Parathyroid adenoma (tissue), 2 donors: ENCODE measurements around the gene AATF.
A peak's percentile ranks its signal among the peaks of the same experiment; 100 is the strongest.

Experiments
- H2AFZ ChIP-seq: fragments of 300-600 bp; sonication (generic); one replicate; pipeline ENCODE4 v1.7.0; 2017; ENCODE audit warnings: antibody characterized with exemption, mild to moderate bottlenecking
- H3K27ac ChIP-seq: fragments of 300-600 bp; sonication (generic); one replicate; pipeline ENCODE4 v1.7.0; 2017
- H3K27me3 ChIP-seq: fragments of 300-600 bp; sonication (generic); one replicate; pipeline ENCODE4 v1.7.0; 2017; ENCODE audit warnings: low read length; ENCODE audit not compliant: control insufficient read depth, insufficient read depth
- H3K36me3 ChIP-seq: fragments of 300-600 bp; sonication (generic); one replicate; pipeline ENCODE4 v1.7.0; 2017; ENCODE audit warnings: low read length; ENCODE audit not compliant: control insufficient read depth, insufficient read depth
- H3K4me1 ChIP-seq: fragments of 300-600 bp; sonication (generic); one replicate; pipeline ENCODE4 v1.7.0; 2017; ENCODE audit warnings: control low read depth
- H3K4me2 ChIP-seq: fragments of 300-600 bp; sonication (generic); one replicate; pipeline ENCODE4 v1.7.0; 2017; ENCODE audit warnings: low read length
- H3K4me3 ChIP-seq: fragments of 300-600 bp; sonication (generic); one replicate; pipeline ENCODE4 v1.7.0; 2017; ENCODE audit warnings: low read depth, low read length
- H3K79me2 ChIP-seq: fragments of 300-600 bp; sonication (generic); one replicate; pipeline ENCODE4 v1.7.0; 2017; ENCODE audit warnings: control low read depth
- H3K9ac ChIP-seq: fragments of 300-600 bp; sonication (generic); one replicate; pipeline ENCODE4 v1.7.0; 2017; ENCODE audit warnings: mild to moderate bottlenecking
- H3K9me3 ChIP-seq: fragments of 300-600 bp; sonication (generic); one replicate; pipeline ENCODE4 v1.7.0; 2017; ENCODE audit warnings: low read length; ENCODE audit not compliant: control insufficient read depth
- TF ChIP-seq, protein P1 (sequence below): fragments of 300-600 bp; sonication (generic); IDR thresholded peaks from one replicate; pipeline ENCODE4 v1.7.0; 2017; ENCODE audit warnings: antibody characterized with exemption, mild to moderate bottlenecking
- donor health status: primary hyperparathyroidism.

Gene AATF, protein sequence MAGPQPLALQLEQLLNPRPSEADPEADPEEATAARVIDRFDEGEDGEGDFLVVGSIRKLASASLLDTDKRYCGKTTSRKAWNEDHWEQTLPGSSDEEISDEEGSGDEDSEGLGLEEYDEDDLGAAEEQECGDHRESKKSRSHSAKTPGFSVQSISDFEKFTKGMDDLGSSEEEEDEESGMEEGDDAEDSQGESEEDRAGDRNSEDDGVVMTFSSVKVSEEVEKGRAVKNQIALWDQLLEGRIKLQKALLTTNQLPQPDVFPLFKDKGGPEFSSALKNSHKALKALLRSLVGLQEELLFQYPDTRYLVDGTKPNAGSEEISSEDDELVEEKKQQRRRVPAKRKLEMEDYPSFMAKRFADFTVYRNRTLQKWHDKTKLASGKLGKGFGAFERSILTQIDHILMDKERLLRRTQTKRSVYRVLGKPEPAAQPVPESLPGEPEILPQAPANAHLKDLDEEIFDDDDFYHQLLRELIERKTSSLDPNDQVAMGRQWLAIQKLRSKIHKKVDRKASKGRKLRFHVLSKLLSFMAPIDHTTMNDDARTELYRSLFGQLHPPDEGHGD

DNA sequence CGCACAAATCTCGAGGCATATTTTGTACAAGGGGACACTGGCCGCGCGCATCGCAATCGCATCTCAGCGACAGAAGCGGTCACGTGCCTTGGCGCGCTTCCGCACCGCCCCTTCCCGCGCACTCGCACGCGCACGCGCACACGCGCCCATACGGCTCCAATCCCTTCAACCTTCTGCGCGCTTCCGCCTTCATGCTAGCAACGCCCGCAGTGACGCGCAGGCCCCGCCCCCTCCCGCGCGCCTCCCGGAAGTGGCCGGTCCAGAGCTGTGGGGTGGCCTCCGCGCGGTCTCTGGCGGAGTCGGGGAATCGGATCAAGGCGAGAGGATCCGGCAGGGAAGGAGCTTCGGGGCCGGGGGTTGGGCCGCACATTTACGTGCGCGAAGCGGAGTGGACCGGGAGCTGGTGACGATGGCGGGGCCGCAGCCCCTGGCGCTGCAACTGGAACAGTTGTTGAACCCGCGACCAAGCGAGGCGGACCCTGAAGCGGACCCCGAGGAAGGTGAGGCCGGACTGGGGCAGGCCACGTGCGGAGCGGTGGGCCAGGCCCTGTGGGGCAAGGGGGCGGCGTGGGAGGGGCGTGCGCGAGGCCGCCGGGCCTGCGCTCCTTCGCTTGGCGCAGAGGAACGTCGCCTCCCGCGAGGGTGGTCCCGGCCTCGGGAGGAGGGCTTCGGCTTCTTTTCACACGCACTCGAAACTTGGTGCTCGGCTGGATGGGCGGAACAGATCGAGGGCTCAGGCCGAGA, at the start of gene AATF:
Gene AATF (plus strand): TSS at position 238 of the 744 bp plus-strand sequence. CDS start 172 bp downstream, at position 410.
- TF ChIP-seq, protein P1, sequence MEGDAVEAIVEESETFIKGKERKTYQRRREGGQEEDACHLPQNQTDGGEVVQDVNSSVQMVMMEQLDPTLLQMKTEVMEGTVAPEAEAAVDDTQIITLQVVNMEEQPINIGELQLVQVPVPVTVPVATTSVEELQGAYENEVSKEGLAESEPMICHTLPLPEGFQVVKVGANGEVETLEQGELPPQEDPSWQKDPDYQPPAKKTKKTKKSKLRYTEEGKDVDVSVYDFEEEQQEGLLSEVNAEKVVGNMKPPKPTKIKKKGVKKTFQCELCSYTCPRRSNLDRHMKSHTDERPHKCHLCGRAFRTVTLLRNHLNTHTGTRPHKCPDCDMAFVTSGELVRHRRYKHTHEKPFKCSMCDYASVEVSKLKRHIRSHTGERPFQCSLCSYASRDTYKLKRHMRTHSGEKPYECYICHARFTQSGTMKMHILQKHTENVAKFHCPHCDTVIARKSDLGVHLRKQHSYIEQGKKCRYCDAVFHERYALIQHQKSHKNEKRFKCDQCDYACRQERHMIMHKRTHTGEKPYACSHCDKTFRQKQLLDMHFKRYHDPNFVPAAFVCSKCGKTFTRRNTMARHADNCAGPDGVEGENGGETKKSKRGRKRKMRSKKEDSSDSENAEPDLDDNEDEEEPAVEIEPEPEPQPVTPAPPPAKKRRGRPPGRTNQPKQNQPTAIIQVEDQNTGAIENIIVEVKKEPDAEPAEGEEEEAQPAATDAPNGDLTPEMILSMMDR, result peak; percentile 12

DNA sequence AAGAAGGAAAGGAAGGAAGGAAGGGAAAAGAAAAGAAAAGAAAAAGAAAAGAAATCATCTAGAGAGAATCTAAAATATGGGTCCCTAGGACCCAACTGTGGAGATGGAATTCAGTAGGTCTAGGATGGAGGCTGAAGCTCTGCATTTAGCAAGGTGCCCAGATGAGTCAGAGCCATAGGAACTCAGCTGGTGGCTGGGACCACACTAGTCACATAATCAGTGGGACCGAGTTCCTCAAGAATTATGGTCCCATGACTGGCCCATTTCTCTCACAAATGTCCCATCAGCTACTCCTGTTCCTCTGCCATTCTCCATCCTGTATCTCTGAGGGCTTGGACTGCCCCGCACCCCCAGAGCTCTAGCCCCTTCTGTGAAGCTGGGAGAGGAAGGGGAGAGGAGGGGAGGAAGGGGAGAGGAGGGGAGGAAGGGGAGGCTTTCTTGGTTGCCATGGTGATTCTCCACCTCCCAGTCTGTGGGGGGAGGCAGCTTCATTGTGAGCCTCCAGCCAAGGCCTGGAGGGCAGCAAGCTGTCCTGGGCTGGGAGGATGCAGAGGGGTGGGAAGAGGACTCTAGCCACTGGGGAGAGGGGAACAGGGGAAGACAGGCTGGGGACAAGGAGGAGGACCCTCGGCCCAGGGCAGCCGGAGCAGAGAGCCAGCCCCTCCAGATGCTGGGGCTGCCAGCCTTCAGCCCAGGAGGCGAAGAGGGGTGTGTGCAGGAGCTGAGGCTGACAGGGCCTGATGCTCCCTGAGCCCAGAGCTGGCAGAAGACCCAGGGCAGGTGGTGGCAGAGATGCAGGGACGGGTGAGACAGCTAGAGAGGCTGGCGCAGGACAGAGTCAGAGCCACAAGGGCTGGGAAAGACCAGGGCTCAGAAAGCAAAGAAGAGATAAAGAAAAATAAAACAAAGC, 49.2 kb upstream of the AATF start:
- no peaks in the 10 kb centered on the region for H3K4me1 ChIP-seq
- H3K4me3 ChIP-seq, result no peak overlapping the region
- no peak overlapping the region for H2AFZ ChIP-seq
- no peak overlapping the region for H3K9ac ChIP-seq
- TF ChIP-seq, protein P1, result no peak
- H3K79me2 ChIP-seq, result no peaks in the 10 kb centered on the region
- no peak overlapping the region for H3K4me2 ChIP-seq
- no peaks in the 10 kb centered on the region for H3K27me3 ChIP-seq
- no peaks in the 10 kb centered on the region for H3K9me3 ChIP-seq
- H3K36me3 ChIP-seq, result no peaks in the 10 kb centered on the region
- H3K27ac ChIP-seq, result no peak overlapping the region

More for the DNA sequence above, at the start of gene AATF:
- Histone ChIP-seq H3K79me2 (no peaks in the 10 kb centered on the region), H3K4me3 (peak within 1 kb of the TSS; percentile 82), H3K27me3 (peaks cover 11% of the 10 kb centered on the region), H2AFZ (peak within 1 kb of the TSS; percentile 95), H3K9ac (peak within 1 kb of the TSS; percentile 65), H3K9me3 (no peaks in the 10 kb centered on the region), H3K4me1 (no peaks in the 10 kb centered on the region), H3K27ac (peak within 1 kb of the TSS; percentile 78), H3K4me2 (peak within 1 kb of the TSS; percentile 90), H3K36me3 (no peaks in the 10 kb centered on the region)

DNA sequence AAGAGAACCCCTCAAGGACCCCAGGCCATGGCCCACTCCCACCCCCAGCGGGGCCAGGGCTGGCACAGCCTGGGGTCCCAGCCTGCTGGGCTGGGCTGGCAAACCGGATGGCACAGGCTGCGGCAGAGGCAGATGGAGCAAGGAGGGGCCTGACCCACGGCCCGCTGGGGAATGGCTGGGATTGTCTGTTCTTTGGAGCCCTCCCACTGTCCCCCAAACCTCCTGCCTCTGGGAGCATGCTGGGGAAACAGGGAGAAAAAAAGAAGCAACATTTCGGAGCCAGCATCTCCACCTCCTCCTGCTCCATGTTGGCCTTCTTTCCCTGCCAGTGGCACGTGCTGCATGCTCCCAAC, 48.6 kb upstream of the AATF start:
- H3K36me3 ChIP-seq, result no peaks in the 10 kb centered on the region
- no peak overlapping the region for H3K9ac ChIP-seq
- no peaks in the 10 kb centered on the region for H3K79me2 ChIP-seq
- no peak overlapping the region for H3K4me2 ChIP-seq
- no peak overlapping the region for H3K4me3 ChIP-seq
- no peaks in the 10 kb centered on the region for H3K4me1 ChIP-seq
- TF ChIP-seq, protein P1, result no peak
- no peaks in the 10 kb centered on the region for H3K9me3 ChIP-seq
- H3K27me3 ChIP-seq, result no peaks in the 10 kb centered on the region
- H2AFZ ChIP-seq, result no peak overlapping the region
- H3K27ac ChIP-seq, result no peak overlapping the region

DNA sequence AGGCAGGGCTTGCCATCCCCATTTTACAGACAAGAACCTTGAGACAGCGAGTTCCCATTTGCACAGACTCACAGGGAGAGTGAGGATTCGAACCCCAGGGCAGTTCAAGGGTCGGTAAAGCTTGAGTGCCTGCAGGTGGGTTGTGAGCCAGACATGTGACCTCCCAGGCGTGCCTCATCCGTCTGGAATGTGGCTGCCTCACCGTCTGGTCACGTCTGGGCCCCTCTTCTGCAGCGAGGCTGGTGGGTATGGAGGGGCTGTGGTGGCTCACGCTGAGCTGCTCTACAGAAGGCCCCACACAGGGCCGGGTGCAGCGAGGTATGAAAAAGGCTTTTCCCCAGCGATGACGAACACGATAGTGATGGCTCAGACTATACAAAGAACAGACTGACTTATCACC, 47.2 kb upstream of the AATF start:
- Histone ChIP-seq H2AFZ (no peak overlapping the region), H3K79me2 (no peaks in the 10 kb centered on the region), H3K4me3 (no peak overlapping the region), H3K9me3 (no peaks in the 10 kb centered on the region), H3K27me3 (no peaks in the 10 kb centered on the region), H3K4me2 (no peak overlapping the region), H3K4me1 (no peaks in the 10 kb centered on the region), H3K36me3 (no peaks in the 10 kb centered on the region), H3K9ac (no peak overlapping the region), H3K27ac (no peak overlapping the region)
- TF ChIP-seq, protein P1, result no peak
